Muscle of back (tissue), 11 donors: ENCODE data around the gene UTS2. TPM values are rescaled to one million over a fixed set of nuclear protein-coding genes. Genes with fewer than 3 reads are reported as not detected.
A peak's percentile ranks its signal among the peaks of the same experiment; 100 is the strongest.

Experiments
- DNase-seq, 3 donors: peaks; one replicate each; pipeline versions ENCODE4 v3.0.0 to v3.0.0-alpha.2; 2013
- polyA plus RNA-seq, 10 donors: library from polyadenylated mRNA; unstranded; fragments of 120-200 nt; gene quantifications; one replicate each; pipeline ENCODE4 v1.2.1, GENCODE V29; 2013; ENCODE audit not compliant: insufficient read length in 10 of 10

UTS2 gene
- polyA plus RNA-seq, 10 donors = not detected

DNA sequence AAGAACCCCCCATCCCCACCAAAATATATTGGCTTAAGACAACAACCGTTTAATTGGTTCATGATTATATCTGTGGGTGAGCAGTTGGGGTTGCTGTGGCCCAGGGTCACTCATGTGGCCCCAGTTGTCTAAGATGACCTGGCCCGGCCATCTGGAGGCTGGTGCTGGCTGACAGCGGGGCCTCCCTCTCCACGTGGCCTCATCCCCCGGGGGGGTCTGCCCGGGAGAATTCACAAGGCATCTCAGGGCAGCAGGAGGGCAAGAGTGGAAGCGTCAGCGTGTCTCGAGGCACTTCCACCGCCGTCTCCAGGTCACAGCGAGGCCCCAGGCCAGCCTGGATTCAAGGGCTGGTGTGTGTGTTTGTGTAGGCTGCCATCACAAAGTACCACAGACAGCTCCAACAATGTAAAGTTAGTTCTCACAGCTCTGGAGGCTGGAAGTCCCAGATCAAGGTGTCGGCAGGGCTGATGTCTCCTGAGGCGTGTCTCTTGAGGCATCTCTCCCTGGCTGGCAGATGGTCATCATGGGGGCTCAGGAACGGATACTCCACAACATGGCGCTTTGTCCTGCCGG is 11.0 kb upstream of the UTS2 start:
- DNase-seq = no peak

DNA sequence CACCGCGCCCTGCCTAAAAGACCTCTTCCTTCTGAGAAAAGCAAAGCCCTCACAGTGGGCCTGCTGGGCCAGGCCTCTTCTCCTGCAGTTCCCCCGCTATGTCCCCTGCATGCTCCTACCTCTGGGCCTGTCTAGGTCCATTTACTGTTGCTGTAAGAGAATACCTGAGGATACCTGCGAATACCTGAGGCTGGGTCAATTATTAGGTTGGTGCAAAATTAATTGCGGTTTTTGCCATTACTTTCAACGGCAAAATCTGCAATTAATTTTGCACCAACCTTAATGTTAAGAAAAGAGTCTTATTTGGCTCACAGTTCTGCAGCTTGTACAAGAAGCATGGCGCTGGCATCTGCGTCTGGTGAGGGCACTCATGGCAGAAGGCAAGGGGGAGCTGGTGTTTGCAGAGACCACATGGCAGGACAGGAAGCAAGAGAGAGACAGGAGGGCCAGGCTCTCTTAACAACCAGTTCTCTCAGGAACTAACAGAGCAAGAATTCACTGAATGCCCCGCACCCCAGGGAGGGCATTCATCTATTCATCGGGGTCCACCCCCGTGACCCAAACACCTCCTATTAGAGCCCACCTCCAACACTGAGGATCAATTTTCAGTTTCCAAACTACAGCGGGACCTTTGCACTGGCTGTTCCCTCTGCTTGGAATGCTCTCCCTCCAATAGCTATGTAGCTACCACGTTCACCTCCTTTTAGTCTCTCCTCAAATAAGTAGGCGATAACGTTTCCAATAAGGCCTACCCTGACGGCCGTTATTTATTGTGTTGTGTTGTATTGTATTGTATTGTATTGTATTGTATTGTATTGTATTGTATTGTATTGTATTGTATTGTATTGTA is 9.6 kb upstream of the UTS2 start:
- no peak for DNase-seq

- DNase-seq = no peak
Observed at GRCh38 chr1:7861452-7861851, 8.6 kb upstream of the UTS2 start.

- no peak for DNase-seq
Observed at GRCh38 chr1:7860130-7860529, 7.3 kb upstream of the UTS2 start.

- DNase-seq = no peak
Observed at GRCh38 chr1:7859406-7859805, 6.5 kb upstream of the UTS2 start.

GRCh38 chr1:7857985-7858384 is 5.1 kb upstream of the UTS2 start:
- no peak for DNase-seq

- DNase-seq = no peak
Observed at GRCh38 chr1:7857000-7857399, 4.1 kb upstream of the UTS2 start.

DNA sequence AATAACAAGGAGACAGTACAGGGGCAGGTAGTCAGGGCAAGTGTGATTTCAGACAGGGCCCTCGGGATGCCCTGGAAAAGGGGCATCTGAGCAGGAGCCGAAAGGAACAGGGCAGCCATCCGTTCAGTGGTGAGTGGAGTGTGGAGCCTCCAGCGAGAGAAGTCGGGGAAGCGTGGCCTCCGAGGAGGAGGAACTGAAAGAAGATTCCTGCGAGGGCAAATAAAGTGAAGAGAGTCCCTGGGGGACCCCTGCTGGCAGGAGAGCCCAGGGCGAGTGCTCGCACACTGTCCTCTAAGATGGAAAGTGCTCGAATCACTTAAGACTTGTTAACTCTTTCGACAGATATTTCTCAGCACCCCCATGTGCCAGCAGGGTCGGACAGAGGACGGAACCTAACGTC is 3.5 kb upstream of the UTS2 start:
- DNase-seq = no peak

DNA sequence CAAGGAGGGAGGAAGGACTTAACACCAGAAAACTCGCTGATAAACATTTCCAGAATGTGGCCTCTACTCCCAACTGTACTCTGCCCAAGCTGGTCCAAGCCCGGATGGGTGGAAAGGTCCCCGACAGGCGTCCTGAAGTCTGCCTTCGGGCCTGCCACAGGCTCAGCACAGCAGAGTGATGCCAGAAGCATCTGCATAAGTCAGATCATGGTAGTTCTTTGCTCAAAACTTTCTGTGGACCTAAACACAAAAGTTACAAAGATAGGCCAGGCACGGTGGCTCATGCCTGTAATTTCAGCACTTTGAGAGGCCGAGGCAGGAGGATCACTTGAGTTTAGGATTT is 790 bp upstream of the UTS2 start:
- DNase-seq = no peak

GRCh38 chr1:7850786-7851185 is 2.1 kb downstream of the UTS2 start:
- DNase-seq = no peak

DNA sequence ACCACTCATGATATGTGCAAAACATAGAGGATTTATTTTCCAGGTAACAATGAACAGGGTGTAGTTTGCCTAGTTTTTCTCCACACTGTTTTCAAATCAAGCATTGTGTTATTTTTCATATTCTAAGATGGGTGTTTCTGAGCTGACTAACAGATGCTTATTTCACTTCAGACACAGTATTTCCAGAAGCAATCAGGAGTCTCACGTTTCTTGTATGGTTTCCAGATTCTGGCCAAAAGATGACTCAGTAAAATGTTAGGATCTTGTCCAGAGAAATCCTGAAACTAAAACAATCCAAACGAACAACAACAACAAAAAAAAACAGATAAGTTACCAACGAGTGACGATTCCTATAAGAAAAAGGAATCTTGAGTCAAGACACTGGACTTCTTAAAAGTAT is 5.3 kb downstream of the UTS2 start:
- DNase-seq = peak; percentile 10 to 46 (median 13)

DNA sequence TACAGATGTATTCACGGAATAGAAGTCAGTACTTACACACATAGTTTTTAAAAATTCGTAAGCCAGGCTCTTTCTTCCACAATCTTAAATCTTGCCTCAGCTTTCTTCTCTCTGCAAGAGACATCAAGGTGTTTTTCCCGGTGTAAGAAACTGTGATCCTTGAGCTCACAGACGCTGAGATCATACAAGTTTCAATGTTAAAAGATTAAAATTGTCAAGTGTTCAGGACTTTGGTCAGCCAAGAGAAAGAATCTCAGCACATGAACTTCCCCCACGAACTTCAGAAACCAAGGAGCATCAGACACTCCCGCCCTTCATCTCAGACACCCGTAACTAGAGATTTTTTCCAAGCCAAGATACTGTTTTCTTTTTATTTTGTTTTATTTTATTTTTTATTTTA is 6.2 kb downstream of the UTS2 start:
- no peak for DNase-seq

DNA sequence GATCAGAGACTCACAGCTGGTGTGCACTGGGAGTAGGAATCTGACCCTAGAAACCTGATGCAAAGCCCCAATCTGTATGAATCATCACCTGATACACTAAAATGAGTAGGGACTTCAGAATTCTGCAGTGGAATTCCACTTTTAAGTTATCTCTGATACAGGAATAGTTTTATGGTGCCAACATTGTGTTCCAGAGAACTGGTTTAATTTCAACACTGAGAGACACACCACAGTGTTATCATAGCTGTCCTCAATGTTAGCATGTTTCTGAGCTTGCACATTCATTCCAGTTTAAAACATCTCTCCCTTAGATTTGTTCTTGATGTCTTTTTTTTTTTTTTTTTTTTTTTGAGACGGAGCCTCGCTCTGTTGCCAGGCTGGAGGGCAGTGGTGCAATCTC is 7.1 kb downstream of the UTS2 start:
- DNase-seq = no peak

- no peak for DNase-seq
Observed at GRCh38 chr1:7842517-7842916, 10.3 kb downstream of the UTS2 start.

DNA sequence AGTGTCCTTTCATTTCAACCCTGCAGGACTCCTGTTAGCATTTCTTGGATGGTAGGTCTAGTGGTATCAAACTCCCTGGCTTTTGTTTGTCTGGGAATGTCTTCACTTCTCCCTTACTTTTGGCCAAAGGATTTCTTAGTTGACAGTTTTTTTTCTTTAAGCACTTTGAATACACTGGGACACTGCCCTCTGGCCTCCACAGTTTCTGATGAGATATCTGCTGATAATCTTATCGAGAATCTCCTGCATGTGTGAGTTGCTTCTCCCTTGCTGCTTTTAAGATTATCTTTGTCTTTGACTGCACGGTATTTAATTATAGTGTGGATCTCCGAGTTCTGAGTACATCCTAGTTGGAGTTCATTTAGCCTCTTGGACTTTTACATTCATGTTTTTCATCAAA is 13.3 kb downstream of the UTS2 start:
- DNase-seq = no peak

GRCh38 chr1:7838714-7839113 is 14.2 kb downstream of the UTS2 start:
- no peak for DNase-seq

- DNase-seq = no peak
Observed at GRCh38 chr1:7833035-7833434, 19.8 kb downstream of the UTS2 start.

DNA sequence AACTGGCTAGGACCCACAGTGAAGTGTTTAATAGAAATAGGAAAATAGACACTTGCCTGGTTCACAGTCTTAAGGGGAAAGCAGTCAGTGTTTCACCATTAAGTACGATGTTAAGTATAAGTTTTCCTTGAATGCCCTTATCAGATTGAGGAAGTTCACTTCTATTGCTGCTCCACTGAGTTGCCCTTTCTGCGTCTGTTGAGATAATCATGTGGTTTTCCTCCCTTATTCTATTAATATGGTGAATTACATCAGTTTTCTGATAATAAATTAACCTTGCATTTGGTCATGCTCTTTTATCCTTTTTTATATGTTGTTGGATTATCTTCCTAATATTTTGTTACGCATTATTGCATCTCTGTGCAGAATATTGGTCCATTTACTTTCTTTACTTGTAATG is 21.4 kb downstream of the UTS2 start:
- no peak for DNase-seq

DNA sequence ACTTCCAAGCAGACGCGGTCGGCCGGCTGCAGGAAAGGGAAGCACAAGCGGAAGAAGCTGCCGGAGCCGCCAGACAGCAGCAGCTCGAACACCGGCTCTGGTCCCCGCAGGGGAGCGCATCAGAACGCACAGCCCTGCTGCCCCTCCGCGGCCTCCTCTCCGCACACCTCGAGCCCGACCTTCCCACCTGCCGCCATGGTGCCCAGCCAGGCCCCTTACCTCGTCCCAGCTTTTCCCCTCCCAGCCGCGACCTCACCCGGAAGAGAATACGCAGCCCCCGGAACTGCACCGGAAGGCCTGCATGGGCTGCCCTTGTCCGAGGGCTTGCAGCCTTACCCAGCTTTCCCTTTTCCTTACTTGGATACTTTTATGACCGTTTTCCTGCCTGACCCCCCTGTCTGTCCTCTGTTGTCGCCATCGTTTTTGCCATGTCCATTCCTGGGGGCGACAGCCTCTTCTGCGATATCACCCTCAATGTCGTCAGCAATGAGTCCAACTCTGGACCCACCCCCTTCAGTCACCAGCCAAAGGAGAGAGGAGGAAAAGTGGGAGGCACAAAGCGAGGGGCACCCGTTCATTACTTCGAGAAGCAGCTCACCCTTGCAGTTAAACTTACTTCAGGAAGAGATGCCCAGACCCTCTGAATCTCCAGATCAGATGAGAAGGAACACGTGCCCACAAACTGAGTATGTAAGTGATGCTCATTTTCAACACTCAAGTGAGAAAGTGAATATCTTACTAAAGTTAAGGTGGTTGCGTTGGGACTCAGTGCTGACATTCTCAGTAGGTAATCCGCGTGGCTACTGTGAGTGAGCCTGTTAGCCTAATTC is 25.5 kb downstream of the UTS2 start:
- peak in 2 of 3 donors; percentile 5 to 45 for DNase-seq

GRCh38 chr1:7826363-7826762 is 26.5 kb downstream of the UTS2 start:
- DNase-seq = no peak

DNA sequence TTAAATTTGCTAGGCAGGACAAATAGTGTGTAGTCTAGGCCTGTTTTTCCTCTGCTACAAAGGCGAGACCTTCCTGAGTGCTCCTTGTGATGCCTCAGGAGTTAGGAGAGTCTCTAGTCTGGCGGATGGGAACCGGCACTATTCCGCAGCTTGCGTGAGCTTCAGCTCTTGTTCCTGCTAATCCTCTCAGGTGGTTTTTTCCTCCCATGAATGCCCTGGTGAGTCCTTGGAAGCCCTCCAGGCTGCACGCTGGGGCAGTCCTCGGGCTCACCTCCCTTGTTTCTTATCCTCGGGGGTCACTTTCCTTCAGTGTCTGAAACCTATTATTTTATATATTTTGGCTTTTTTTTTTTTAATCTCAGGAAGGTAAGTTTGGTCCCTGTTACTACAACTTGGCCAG is 28.2 kb downstream of the UTS2 start:
- DNase-seq = no peak

- no peak for DNase-seq
Observed at GRCh38 chr1:7821282-7821681, 31.6 kb downstream of the UTS2 start.
